OCI-LY3 (cell line): Measurements from ENCODE around the gene COL3A1.

ENCODE experiments used
- CTCF ChIP-seq: fragments of 200-600, 300-600 bp; sonication (generic); IDR thresholded peaks from 2 replicates; pipeline ENCODE4 v1.5.1; 2014; ENCODE audit warnings: antibody characterized with exemption, low read length, low read depth
- EZH2phosphoT487 ChIP-seq: fragments of 200-600 bp; shearing (Covaris generic); IDR thresholded peaks from 2 replicates; pipeline ENCODE4 v1.6.1; 2018; ENCODE audit warnings: antibody characterized with exemption, mixed run types, low read depth

GRCh38 chr2:189002079-189002478, 27.9 kb downstream of the COL3A1 start:
- TF ChIP-seq CTCF (no peak), EZH2phosphoT487 (no peak)
